Erythroblast (primary cell): ENCODE measurements around the gene RNF112.

ENCODE experiments used
- GATA1 ChIP-seq: IDR thresholded peaks from 2 replicates; pipeline ENCODE4 v1.6.1; 2011; ENCODE audit warnings: low read depth, mild to moderate bottlenecking, control low read depth, low read length, moderate library complexity
- POLR2A ChIP-seq: IDR thresholded peaks from 2 replicates; pipeline ENCODE4 v1.6.1; 2011; ENCODE audit warnings: mild to moderate bottlenecking, low read length

DNA sequence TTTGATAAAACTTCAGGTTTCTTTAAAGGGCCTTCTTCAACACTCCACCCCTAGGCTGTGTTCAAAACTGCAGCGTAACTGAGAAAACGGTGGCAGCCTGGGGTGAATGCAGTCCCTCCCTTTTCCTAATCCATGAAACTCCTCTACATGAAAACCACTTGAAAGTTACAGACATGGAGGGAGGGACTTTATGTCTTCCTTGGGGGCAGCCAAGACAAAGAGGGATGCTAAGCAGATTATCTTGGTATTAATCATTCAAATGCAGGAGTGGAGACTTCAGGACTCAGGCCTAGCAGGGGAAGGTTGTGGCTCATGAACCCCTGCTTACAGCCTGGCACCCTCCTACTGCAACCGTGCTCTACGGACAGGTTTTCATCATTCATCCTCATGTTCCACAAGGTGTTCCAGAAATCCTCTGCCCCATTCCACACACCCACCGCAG, 46.8 kb downstream of the RNF112 start:
- TF ChIP-seq POLR2A (no peak), GATA1 (no peak)
